ENCODE data around the gene ZMYND11.

DNA sequence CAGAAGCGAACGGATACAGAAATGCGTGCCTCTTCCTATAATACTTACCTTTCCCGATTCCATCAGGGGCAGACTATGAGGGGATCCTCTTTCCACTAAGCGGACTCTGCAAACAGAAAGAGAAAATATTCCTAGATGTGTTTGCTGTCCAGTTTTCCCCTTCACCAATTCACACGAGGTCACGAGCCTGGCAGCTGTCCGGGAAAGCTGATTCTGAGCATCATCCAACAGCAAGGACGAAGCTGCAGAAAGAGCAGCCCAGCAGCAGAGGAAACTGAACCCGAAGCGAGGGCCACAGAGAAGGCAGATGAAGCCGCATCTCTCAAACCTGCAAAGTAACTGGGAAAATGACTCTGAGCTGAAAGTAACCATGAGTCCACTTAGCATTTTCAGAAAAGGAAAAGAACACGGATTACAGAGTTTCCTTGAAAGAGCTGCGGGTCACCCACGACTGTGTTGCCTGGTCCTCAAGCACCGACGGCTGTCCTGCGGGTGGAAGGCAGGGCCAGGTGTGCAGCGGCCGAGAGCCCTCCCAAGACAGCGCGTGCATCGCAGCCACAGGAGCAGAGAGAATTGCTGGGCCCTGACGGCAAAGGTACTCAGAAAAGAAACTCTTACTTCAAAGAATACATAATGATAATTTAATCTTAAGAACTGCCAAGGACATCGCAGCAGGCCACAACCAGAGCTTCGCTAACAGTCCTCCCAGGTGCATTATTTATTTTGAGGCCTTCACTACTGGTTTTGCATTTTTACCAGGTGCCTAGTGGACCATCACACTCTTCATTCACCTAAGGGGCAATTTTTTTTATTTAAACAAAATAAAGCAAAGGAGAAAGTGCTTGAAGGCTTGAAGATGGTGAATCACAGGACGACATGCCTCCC lies 153.3 kb downstream of the ZMYND11 start:
- TF ChIP-seq, protein P1, sequence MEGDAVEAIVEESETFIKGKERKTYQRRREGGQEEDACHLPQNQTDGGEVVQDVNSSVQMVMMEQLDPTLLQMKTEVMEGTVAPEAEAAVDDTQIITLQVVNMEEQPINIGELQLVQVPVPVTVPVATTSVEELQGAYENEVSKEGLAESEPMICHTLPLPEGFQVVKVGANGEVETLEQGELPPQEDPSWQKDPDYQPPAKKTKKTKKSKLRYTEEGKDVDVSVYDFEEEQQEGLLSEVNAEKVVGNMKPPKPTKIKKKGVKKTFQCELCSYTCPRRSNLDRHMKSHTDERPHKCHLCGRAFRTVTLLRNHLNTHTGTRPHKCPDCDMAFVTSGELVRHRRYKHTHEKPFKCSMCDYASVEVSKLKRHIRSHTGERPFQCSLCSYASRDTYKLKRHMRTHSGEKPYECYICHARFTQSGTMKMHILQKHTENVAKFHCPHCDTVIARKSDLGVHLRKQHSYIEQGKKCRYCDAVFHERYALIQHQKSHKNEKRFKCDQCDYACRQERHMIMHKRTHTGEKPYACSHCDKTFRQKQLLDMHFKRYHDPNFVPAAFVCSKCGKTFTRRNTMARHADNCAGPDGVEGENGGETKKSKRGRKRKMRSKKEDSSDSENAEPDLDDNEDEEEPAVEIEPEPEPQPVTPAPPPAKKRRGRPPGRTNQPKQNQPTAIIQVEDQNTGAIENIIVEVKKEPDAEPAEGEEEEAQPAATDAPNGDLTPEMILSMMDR (IDR thresholded peaks at IDR 0.05; ENCODE audit: poor library complexity) = no peak
- no peak for TF ChIP-seq EZH2 (IDR thresholded peaks at IDR 0.05; ENCODE audit: borderline replicate concordance)

Data from hepatocyte (in vitro differentiated cells).